ENCODE results near the gene HOTAIR.

The HOTAIR gene

GRCh38 chr12:53955776-53956250, 18.9 kb downstream of the HOTAIR start:
- no peaks in the 10 kb centered on the region for H3K4me1 ChIP-seq (ENCODE audit: control insufficient read depth, low read depth, low read length)
- no peak overlapping the region for H3K27ac ChIP-seq (ENCODE audit: low read length)
- no peak overlapping the region for H3K4me3 ChIP-seq (ENCODE audit: low read length)
- no peak overlapping the region for H3K9ac ChIP-seq (ENCODE audit: low read length)
- H3K27me3 ChIP-seq (ENCODE audit: control insufficient read depth, insufficient read depth, low read length) = peaks cover 100% of the 10 kb centered on the region
- no peaks in the 10 kb centered on the region for H3K9me3 ChIP-seq (ENCODE audit: control insufficient read depth, low read depth, low read length)
- H3K36me3 ChIP-seq (ENCODE audit: control insufficient read depth, low read depth, low read length) = no peaks in the 10 kb centered on the region

GRCh38 chr12:53955036-53955775, 19.5 kb downstream of the HOTAIR start:
- Histone ChIP-seq H3K9me3 (ENCODE audit: control insufficient read depth, low read depth, low read length) (no peaks in the 10 kb centered on the region), H3K27ac (ENCODE audit: low read length) (no peak overlapping the region), H3K4me1 (ENCODE audit: control insufficient read depth, low read depth, low read length) (no peaks in the 10 kb centered on the region), H3K4me3 (ENCODE audit: low read length) (no peak overlapping the region), H3K36me3 (ENCODE audit: control insufficient read depth, low read depth, low read length) (no peaks in the 10 kb centered on the region), H3K27me3 (ENCODE audit: control insufficient read depth, insufficient read depth, low read length) (peaks cover 100% of the 10 kb centered on the region), H3K9ac (ENCODE audit: low read length) (no peak overlapping the region)

GRCh38 chr12:53954694-53955035, 20.1 kb downstream of the HOTAIR start, which contains the start of gene HOXC12:
Gene HOXC12, plus strand, starts transcription at chr12:53954903. Its CDS starts 27 bp downstream, at chr12:53954930.
- Histone ChIP-seq H3K36me3 (ENCODE audit: control insufficient read depth, low read depth, low read length) (no peaks in the 10 kb centered on the region), H3K9me3 (ENCODE audit: control insufficient read depth, low read depth, low read length) (no peaks in the 10 kb centered on the region), H3K4me1 (ENCODE audit: control insufficient read depth, low read depth, low read length) (peaks cover 2% of the 10 kb centered on the region), H3K4me3 (ENCODE audit: low read length) (no peak within 1 kb of the TSS), H3K27ac (ENCODE audit: low read length) (no peak within 1 kb of the TSS), H3K27me3 (ENCODE audit: control insufficient read depth, insufficient read depth, low read length) (peaks cover 100% of the 10 kb centered on the region), H3K9ac (ENCODE audit: low read length) (no peak within 1 kb of the TSS)

- H3K9me3 ChIP-seq (ENCODE audit: control insufficient read depth, low read depth, low read length) = no peaks in the 10 kb centered on the region
- H3K27me3 ChIP-seq (ENCODE audit: control insufficient read depth, insufficient read depth, low read length) = peaks cover 100% of the 10 kb centered on the region
- H3K9ac ChIP-seq (ENCODE audit: low read length) = no peak overlapping the region
Measured at GRCh38 chr12:53953831-53954693, 20.7 kb downstream of the HOTAIR start.

GRCh38 chr12:53952871-53953734, 21.7 kb downstream of the HOTAIR start:
- no peak overlapping the region for H3K4me3 ChIP-seq (ENCODE audit: low read length)
- no peak overlapping the region for H3K9ac ChIP-seq (ENCODE audit: low read length)
- no peak overlapping the region for H3K27ac ChIP-seq (ENCODE audit: low read length)
- peaks cover 2% of the 10 kb centered on the region for H3K4me1 ChIP-seq (ENCODE audit: control insufficient read depth, low read depth, low read length)
- no peaks in the 10 kb centered on the region for H3K9me3 ChIP-seq (ENCODE audit: control insufficient read depth, low read depth, low read length)
- no peaks in the 10 kb centered on the region for H3K36me3 ChIP-seq (ENCODE audit: control insufficient read depth, low read depth, low read length)
- H3K27me3 ChIP-seq (ENCODE audit: control insufficient read depth, insufficient read depth, low read length) = peaks cover 100% of the 10 kb centered on the region

More at GRCh38 chr12:53953831-53954693, 20.7 kb downstream of the HOTAIR start:
- H3K27ac ChIP-seq (ENCODE audit: low read length) = no peak overlapping the region
- H3K4me3 ChIP-seq (ENCODE audit: low read length) = no peak overlapping the region
- peaks cover 2% of the 10 kb centered on the region for H3K4me1 ChIP-seq (ENCODE audit: control insufficient read depth, low read depth, low read length)
- H3K36me3 ChIP-seq (ENCODE audit: control insufficient read depth, low read depth, low read length) = no peaks in the 10 kb centered on the region

- Histone ChIP-seq H3K4me3 (ENCODE audit: low read length) (no peak overlapping the region), H3K27ac (ENCODE audit: low read length) (no peak overlapping the region), H3K27me3 (ENCODE audit: control insufficient read depth, insufficient read depth, low read length) (peaks cover 100% of the 10 kb centered on the region), H3K36me3 (ENCODE audit: control insufficient read depth, low read depth, low read length) (no peaks in the 10 kb centered on the region), H3K9me3 (ENCODE audit: control insufficient read depth, low read depth, low read length) (no peaks in the 10 kb centered on the region), H3K9ac (ENCODE audit: low read length) (no peak overlapping the region), H3K4me1 (ENCODE audit: control insufficient read depth, low read depth, low read length) (peaks cover 2% of the 10 kb centered on the region)
Measured at GRCh38 chr12:53952335-53952694, 22.4 kb downstream of the HOTAIR start.

- Histone ChIP-seq H3K4me3 (ENCODE audit: low read length) (no peak overlapping the region), H3K9ac (ENCODE audit: low read length) (no peak overlapping the region), H3K9me3 (ENCODE audit: control insufficient read depth, low read depth, low read length) (no peaks in the 10 kb centered on the region), H3K36me3 (ENCODE audit: control insufficient read depth, low read depth, low read length) (no peaks in the 10 kb centered on the region), H3K27ac (ENCODE audit: low read length) (no peak overlapping the region), H3K27me3 (ENCODE audit: control insufficient read depth, insufficient read depth, low read length) (peaks cover 100% of the 10 kb centered on the region), H3K4me1 (ENCODE audit: control insufficient read depth, low read depth, low read length) (peaks cover 2% of the 10 kb centered on the region)
Measured at GRCh38 chr12:53951577-53952334, 23.0 kb downstream of the HOTAIR start.

GRCh38 chr12:53950789-53951576, 23.8 kb downstream of the HOTAIR start:
- Histone ChIP-seq H3K36me3 (ENCODE audit: control insufficient read depth, low read depth, low read length) (no peaks in the 10 kb centered on the region), H3K9me3 (ENCODE audit: control insufficient read depth, low read depth, low read length) (no peaks in the 10 kb centered on the region), H3K27me3 (ENCODE audit: control insufficient read depth, insufficient read depth, low read length) (peaks cover 100% of the 10 kb centered on the region), H3K4me1 (ENCODE audit: control insufficient read depth, low read depth, low read length) (peaks cover 2% of the 10 kb centered on the region), H3K4me3 (ENCODE audit: low read length) (no peak overlapping the region), H3K27ac (ENCODE audit: low read length) (no peak overlapping the region), H3K9ac (ENCODE audit: low read length) (no peak overlapping the region)

GRCh38 chr12:53950437-53950773, 24.3 kb downstream of the HOTAIR start:
- H3K4me3 ChIP-seq (ENCODE audit: low read length) = no peak overlapping the region
- no peaks in the 10 kb centered on the region for H3K9me3 ChIP-seq (ENCODE audit: control insufficient read depth, low read depth, low read length)
- H3K4me1 ChIP-seq (ENCODE audit: control insufficient read depth, low read depth, low read length) = peaks cover 2% of the 10 kb centered on the region
- peaks cover 100% of the 10 kb centered on the region for H3K27me3 ChIP-seq (ENCODE audit: control insufficient read depth, insufficient read depth, low read length)
- H3K27ac ChIP-seq (ENCODE audit: low read length) = no peak overlapping the region
- no peak overlapping the region for H3K9ac ChIP-seq (ENCODE audit: low read length)
- H3K36me3 ChIP-seq (ENCODE audit: control insufficient read depth, low read depth, low read length) = no peaks in the 10 kb centered on the region

- Histone ChIP-seq H3K9me3 (ENCODE audit: control insufficient read depth, low read depth, low read length) (no peaks in the 10 kb centered on the region), H3K27ac (ENCODE audit: low read length) (no peak overlapping the region), H3K9ac (ENCODE audit: low read length) (no peak overlapping the region), H3K36me3 (ENCODE audit: control insufficient read depth, low read depth, low read length) (no peaks in the 10 kb centered on the region), H3K27me3 (ENCODE audit: control insufficient read depth, insufficient read depth, low read length) (peaks cover 100% of the 10 kb centered on the region), H3K4me3 (ENCODE audit: low read length) (no peak overlapping the region), H3K4me1 (ENCODE audit: control insufficient read depth, low read depth, low read length) (peaks cover 2% of the 10 kb centered on the region)
Measured at GRCh38 chr12:53949631-53950436, 24.9 kb downstream of the HOTAIR start.

Data from iPS-18a (cell line).